Karpas-422 (cell line): ENCODE data around the gene ZNF687. TPM values are rescaled to one million over a fixed set of nuclear protein-coding genes. Genes with fewer than 3 reads are reported as not detected.

Experiments used
- small RNA-seq: library from RNA; depleted of rRNA; stranded (forward); fragments of <200 nt; gene quantifications from one replicate; pipeline ENCODE3, GENCODE V24; 2014
- total RNA-seq: library from RNA; depleted of rRNA; stranded (reverse); fragments of >200 nt; shearing (Covaris generic); gene quantifications from 2 replicates; pipeline ENCODE4 v1.2.3, GENCODE V29; 2014; ENCODE audit warnings: low replicate concordance; rRNA removed

Gene ZNF687
- total RNA-seq, 1 experiment from 2014 or later, result 33.5 TPM

Small RNA genes lying within 50 kb of the gene (small RNA-seq; reads per million reads assigned to genes)
- gene RN7SL444P, result 0.24 reads per million

Other genes with a start within 250 kb of the ZNF687 start
- 0.63 and 1.4 TPM in 2 replicates for gene BNIPL, start 245.7 kb upstream of the ZNF687 start, total RNA-seq
- 2.5 and 4.6 TPM in 2 replicates for gene C1orf56, start 234.5 kb upstream of the ZNF687 start, total RNA-seq
- gene CDC42SE1, start 222.7 kb upstream of the ZNF687 start, total RNA-seq, result 90.8 and 100 TPM in 2 replicates
- gene MLLT11, start 221.9 kb upstream of the ZNF687 start, total RNA-seq, result 5.3 and 8.3 TPM in 2 replicates
- gene GABPB2, start 211.5 kb upstream of the ZNF687 start, total RNA-seq, result 6.7 and 6.9 TPM in 2 replicates
- 1.4 and 1.6 TPM in 2 replicates for gene SEMA6C, start 135.7 kb upstream of the ZNF687 start, total RNA-seq
- gene TNFAIP8L2, start 125.7 kb upstream of the ZNF687 start, total RNA-seq, result 29.3 and 30.7 TPM in 2 replicates
- gene LYSMD1, start 116.4 kb upstream of the ZNF687 start, total RNA-seq, result 2.1 and 6.6 TPM in 2 replicates
- 78.9 and 84.1 TPM in 2 replicates for gene SCNM1, start 116.2 kb upstream of the ZNF687 start, total RNA-seq
- gene TMOD4, start 106.3 kb upstream of the ZNF687 start, total RNA-seq, result 0.52 TPM in 1 of 2 replicates, not detected in the other
- gene VPS72, start 92.1 kb upstream of the ZNF687 start, total RNA-seq, result 54.4 and 59.8 TPM in 2 replicates
- gene PIP5K1A, start 83.7 kb upstream of the ZNF687 start, total RNA-seq, result 72.8 and 75.9 TPM in 2 replicates
- gene PSMD4, start 27.6 kb upstream of the ZNF687 start, total RNA-seq, result 99.7 and 167 TPM in 2 replicates
- gene PI4KB, start 45.1 kb downstream of the ZNF687 start, total RNA-seq, result 29.4 and 42.6 TPM in 2 replicates
- 101 and 159 TPM in 2 replicates for gene RFX5, start 65.0 kb downstream of the ZNF687 start, total RNA-seq
- gene SELENBP1, start 90.4 kb downstream of the ZNF687 start, total RNA-seq, result not detected in 2 replicates
- gene PSMB4, start 117.3 kb downstream of the ZNF687 start, total RNA-seq, result 346 and 381 TPM in 2 replicates
- 54.1 and 78.7 TPM in 2 replicates for gene POGZ, start 177.2 kb downstream of the ZNF687 start, total RNA-seq
- gene CGN, start 229.1 kb downstream of the ZNF687 start, total RNA-seq, result 0.22 TPM in 1 of 2 replicates, not detected in the other